Tibial nerve (tissue), 4 donors: ENCODE results near the gene EPG5.

Experiments used
- EP300 ChIP-seq, 2 donors: sonication (generic); formaldehyde crosslinking; IDR thresholded peaks; one replicate each; pipeline ENCODE4 v1.6.1; 2017; ENCODE audit warnings: antibody characterized with exemption in 2 of 2, mild to moderate bottlenecking in 1 of 2
- POLR2A ChIP-seq, 2 donors: fragments of 450-650 bp; IDR thresholded peaks; one replicate each; pipeline ENCODE4 v1.6.1; 2017; ENCODE audit warnings: antibody characterized with exemption in 2 of 2, mild to moderate bottlenecking in 2 of 2, moderate library complexity in 2 of 2
- TF ChIP-seq, protein P1 (sequence below), 5 experiments: fragments of 200-600 bp in 3 of 5; fragments of 450-650 bp in 2 of 5; sonication (generic) in 3 of 5; IDR thresholded peaks; one replicate each; pipeline ENCODE4 v1.5.1; 2016 to 2019; ENCODE audit warnings: antibody characterized with exemption in 5 of 5, mild to moderate bottlenecking in 3 of 5, moderate library complexity in 2 of 5

DNA sequence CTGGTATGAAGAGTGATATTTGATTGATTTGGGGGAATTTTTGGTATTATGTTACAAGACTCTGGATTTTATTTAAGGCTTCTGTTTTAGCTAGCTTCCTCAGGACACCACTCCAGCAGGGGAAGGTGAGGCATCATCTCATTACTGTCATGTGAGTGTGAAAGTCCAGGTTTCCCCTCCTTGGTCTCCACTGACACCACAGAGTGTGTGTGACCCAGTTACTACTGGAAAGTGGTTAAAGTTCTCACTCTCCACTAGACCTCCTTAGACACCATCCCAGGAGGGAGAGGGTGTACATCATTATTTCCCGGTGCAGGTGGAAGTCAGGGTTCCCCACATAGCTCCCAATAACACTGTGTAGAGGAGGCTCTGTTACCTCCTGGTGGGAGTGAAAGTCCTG lies 35.8 kb upstream of the EPG5 start:
- TF ChIP-seq, protein P1, sequence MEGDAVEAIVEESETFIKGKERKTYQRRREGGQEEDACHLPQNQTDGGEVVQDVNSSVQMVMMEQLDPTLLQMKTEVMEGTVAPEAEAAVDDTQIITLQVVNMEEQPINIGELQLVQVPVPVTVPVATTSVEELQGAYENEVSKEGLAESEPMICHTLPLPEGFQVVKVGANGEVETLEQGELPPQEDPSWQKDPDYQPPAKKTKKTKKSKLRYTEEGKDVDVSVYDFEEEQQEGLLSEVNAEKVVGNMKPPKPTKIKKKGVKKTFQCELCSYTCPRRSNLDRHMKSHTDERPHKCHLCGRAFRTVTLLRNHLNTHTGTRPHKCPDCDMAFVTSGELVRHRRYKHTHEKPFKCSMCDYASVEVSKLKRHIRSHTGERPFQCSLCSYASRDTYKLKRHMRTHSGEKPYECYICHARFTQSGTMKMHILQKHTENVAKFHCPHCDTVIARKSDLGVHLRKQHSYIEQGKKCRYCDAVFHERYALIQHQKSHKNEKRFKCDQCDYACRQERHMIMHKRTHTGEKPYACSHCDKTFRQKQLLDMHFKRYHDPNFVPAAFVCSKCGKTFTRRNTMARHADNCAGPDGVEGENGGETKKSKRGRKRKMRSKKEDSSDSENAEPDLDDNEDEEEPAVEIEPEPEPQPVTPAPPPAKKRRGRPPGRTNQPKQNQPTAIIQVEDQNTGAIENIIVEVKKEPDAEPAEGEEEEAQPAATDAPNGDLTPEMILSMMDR (IDR thresholded peaks at IDR 0.05), result no peak
- TF ChIP-seq POLR2A (IDR thresholded peaks at IDR 0.05) (no peak), EP300 (IDR thresholded peaks at IDR 0.05) (no peak)
